HG02973 (cell line): ENCODE results near the gene RBMS3.
"Not testable (repeated sequence)": the region's sequence is repeated elsewhere in the genome, so short reads cannot be mapped to it uniquely, and the experiment has no call there.

Experiments used
- ATAC-seq: cut with Tn5 transposase; IDR thresholded peaks from one replicate; pipeline ENCODE4 v1.9.1; 2021; ENCODE audit warnings: moderate library complexity; ENCODE audit not compliant: unreplicated experiment

Gene RBMS3

DNA sequence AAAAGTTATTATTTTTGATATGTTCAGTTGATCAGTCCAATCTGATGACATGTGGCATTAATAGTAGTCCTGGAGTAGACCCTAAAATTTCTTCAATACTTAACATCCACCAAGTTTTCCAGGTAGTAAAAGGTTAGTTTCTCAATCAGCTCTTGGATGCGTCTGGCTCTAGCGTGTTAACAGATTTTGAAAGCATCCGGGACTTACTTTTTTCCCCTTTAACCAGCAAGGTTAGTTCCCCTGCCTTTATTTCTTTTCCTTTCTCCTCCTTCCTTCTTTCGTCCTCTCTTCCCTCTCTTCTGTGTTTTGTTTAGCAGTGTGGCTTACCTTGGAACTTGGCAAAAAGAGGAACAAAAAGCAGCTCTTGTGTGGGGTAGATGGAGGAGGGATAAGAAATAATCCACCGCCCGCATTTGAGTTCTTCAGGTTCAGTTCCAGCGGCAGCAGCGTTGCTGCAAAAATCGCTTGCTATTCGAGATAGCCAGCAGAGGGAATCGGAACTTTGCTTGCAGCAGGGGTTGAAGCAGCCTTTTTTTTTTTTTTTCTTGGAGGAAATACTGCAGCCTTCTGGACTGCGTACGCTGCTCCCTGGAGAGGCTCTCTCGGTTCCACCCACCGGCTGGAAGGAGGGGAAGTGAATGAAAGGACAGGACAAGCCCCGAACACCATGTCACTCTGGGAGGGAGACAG lies at the start of gene RBMS3:
RBMS3 (plus strand) TSS at position 668 of the 690 bp plus-strand sequence.
- ATAC-seq = peak; percentile 40

DNA sequence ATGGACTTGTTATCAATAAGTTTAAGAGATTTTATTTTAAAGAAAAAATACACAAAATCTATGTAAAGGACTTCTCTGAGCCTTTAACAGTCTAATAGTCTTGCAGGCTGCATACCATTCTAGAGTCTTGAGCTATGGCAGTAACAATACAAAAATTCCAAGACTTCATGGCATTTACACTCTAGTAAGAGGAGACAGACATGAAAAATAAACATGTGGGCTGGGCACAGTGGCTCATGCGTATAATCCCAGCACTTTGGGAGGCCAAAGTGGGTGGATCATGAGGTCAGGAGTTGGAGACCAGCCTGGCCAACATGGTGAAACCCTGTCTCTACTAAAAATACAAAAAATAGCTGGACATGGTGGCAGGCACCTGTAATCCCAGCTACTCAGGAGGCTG lies 47.7 kb upstream of the RBMS3 start:
- ATAC-seq = not testable (repeated sequence)

DNA sequence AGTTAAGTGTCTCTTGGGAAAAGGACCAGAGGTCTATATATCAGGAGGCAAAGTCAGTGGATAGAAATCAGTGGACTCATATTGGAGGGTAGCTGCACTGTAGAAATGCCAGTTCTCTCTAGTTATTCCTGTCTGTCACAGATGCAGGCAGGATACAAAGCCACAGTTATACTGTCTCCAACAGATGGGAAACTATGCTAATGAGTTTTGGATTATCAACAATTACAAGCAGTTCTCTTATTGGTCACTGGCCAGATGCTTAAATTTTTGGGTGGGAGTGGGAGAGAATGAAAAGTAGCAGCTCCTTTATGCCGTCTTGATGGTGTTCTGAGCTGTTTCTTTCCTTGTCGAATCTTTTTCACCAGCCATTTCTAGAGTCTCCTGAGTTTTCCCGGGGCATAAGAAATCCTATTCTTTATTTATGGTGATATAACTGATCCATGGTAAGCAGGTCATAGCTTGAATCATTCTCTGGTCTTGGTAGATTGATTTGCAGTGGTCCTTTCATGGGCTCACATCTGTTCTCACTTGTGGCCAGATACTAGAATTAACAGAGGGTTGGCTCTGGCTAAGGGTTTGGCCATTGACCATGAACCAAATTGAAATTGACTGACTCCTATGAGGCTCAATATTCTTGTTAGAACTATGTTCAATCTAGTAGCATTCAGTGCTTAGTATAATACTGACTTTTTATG lies 44.6 kb upstream of the RBMS3 start:
- ATAC-seq = no peak

DNA sequence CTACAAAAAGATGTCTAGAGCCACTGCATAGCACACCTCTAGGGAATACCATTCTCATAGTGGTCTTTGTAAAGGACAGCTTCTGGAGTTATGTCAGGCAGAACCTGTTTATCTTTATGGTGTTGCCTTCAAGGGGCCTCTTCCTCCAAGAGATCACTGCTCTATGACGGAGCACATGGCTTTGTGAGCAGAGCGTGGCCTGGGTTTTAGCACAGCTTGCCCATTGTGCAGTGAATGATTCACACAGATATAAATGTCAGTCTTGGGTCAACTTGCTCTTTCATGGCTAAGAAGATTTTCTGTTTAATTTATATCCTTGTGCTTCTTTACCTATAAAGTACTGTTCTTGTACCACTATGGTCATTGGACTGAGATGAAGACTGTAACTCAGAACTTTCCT lies 41.5 kb upstream of the RBMS3 start:
- ATAC-seq = no peak

DNA sequence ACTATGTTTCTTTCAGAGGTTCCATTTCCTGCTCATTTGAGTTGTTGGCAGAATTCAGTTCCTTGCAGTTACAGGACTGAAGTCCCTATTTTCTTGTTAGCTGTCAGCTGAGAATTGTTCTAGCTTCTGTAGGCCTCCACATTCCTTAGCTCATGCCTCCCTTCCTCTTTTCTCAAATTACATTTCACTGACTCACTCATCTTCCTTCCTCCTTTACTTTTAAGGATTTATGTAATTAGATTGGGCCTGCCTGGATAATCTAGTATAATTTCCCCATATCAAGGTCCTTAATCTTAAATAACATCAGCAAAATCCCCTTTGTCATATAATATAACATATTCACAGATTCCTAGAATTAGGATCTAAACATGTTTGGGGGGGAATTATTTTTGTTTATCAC lies 40.6 kb upstream of the RBMS3 start:
- no peak for ATAC-seq

DNA sequence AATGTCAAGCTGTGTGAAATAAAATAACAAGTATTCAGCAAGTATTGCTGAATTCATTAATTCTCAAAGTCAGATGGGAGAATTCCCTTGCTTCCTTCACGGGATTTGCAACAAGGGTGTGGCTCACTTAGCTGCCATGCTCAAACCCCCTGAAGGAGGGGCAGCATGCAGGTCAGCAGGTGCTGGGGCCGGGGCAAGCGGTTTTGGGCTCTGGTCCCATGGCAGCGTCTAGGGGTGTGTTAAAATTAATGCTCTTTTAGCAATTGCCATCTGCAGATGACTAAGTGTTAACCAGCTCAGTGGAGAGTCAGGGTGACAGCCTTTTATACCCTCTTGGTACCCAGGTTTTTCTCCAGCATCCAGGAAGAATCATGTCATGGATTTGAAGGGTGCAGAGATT lies 40.0 kb upstream of the RBMS3 start:
- ATAC-seq = no peak

DNA sequence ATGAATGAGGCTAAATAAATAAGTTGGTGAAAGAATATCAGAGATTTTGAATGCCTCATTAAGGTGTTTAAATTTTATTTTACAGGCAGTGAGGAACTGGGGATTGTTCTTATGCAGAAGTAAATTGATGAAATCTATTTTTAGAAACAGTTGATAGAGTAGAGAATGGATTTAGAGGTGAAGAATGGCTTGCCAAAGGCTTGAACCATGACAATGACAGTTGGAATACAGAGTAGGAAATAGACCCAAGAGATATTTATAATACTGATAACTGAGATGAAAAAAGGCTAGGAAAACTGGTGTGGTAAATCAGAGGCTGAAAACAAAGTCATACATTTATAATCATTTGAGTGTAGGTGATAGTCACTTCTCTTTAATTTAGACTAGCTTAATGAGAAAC lies 39.0 kb upstream of the RBMS3 start:
- no peak for ATAC-seq

DNA sequence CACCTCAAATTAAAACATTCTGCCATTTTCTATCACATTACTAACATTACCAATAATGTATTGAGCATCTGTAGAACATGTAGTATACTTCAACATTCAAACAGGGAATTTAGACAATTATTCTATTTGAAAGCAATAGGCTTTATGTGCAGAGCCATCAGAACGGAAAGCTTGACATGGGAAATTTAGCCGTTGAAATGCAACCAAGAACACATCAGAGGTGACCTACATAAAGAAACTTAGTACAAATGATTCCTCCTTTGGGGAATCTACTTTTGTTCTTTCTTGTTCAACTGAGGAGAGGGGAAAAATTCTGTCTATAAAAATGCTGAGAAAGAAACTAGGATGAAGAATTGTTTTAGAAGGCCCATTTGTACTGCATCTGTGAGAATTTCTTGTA lies 38.6 kb upstream of the RBMS3 start:
- ATAC-seq = no peak

DNA sequence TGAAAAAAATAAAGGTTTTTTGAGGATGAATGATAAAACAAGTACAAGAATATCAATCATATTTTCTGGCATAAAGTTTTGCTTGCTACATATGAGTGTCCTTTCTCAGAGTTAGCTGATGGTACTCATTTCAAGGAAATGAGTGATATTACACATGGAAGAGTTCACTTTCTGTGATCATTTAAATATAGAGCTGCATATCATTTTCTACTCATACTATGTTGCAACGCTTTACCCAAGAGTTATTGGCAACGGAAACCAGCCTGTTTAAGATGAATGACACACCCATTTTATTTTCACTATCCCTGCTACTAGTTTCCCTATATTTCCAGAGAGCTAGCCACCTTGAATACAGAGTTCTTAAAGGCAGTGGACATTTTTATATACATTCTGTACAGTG lies 35.4 kb upstream of the RBMS3 start:
- ATAC-seq = no peak

DNA sequence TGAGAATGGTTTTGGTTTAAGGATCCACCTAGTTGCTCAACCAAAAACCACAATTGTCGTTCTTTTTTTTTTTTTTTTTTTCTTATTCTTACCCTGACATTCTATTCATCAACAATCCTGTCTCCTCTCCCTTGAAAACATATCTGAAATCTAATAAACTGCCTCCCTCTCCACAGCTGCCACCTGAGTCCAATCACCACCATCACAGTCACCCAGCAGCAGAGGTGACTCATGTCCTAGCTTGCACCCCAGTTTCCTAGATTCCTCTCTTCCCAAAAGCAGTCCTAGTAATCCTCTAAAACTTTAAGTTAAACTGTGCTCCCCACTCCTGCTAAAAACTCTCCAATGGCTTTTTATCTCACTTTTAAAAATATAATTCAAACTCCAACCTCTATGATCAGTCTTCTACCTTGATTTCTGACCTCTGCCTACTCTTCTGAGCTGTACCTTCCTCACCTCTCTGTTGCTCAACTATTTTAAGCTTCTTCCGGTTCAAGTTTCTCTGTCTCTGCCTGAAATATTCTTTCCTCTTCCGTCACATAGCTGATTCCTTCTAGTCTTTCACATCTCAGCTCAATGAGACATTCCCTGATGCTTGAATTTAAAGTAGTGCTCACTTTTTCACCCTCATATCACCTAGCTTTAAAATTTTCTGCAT lies 33.7 kb upstream of the RBMS3 start:
- no peak for ATAC-seq

DNA sequence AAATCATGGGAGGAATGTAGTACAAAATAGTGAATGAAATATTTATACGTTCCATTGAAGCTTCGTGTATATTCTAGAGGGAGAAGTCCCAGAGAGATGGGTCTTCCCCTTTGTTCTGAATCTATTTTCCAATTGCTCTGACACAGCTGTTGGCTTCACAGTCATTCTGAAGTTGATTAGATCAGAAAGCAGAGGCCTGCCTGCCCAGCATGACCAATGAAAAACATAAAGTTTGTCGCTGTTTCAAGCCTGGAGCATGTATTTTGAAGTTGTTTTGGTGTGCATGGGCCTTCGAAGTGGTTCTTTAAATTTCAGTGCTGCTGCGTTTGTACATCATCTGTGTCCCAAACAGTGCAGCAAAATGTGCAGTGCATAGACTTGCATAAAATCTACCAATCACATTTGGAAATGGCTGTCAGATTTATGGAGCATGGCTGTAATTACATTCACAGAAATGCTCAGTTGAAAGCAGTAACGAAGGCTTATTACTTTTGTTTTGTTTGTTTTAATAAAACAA lies 31.0 kb upstream of the RBMS3 start:
- ATAC-seq = no peak

DNA sequence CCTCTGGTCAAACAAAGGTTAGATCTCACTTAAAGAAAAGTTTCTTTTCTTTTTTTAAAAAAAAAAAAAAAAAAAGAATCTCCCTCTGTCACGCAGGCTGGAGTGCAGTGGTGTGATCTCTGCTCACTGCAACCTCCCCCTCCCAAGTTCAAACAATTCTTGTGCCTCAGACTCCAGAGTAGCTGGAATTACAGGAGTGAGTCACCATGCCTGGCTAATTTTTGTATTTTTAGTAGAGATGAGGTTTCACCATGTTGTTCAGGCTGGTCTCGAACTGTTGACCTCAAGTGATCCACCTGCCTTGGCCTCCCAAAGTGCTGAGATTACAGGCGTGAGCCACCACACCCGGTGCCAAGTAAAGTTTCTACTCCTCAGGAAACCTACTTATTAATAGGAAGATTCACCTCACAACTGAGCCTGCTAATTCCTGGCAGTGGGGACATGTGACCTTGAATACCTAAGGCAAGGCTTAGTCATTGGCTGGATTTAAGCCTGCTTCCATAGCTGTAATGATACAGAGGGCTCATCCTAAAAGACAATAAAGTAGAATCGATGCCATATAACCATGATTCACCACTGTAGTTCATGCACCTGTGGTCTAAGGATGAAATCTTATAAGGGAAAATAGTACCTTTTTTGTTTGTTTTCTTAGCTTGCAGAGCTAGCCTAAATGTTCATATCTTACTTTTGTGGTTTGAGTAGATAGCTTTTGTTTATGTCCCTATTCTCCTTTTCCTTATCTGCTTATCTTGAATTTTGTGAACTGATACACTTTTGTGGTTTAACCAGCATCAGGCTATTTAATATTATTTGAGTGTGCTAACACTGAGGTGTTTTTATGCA lies 24.8 kb upstream of the RBMS3 start:
- ATAC-seq = no peak

DNA sequence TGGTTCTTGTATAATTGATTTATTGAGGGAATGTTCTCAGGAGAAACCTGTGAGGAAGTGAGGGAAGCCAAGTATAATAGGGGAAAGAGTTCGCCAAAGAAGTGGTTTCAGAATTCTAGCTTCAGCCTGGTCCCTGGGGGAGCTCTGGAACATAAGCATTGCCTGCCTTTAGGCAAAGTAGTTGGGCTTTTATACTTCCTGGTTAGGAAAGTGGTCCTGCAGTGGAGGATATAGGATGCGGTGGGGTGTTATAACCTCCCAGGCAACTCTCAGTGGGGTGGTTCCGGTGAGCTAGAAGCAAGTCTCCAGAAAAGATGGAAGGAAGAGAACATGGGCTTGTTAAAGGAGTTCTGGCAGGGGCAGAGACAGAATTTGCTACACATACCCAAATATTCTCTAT lies 22.7 kb upstream of the RBMS3 start:
- no peak for ATAC-seq

DNA sequence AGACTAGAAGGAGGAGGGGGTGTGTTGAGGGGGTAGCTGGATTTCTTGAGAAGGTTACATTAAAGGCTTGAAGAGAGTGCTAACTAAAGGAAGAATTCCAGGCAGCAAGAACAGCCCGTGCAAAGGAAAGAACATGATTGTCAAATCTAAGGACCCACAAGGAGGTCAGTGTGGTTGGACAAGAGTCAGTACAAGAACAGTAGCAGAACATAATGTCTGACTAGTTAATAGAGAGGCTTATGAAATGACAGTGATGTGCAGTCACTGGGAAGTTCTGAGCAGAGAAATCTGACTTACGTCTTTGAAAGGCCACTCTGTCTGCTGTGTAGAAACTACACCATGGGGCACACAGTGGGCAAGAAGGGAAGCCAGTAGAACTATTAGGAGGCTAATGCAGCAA lies 19.8 kb upstream of the RBMS3 start:
- ATAC-seq = no peak

DNA sequence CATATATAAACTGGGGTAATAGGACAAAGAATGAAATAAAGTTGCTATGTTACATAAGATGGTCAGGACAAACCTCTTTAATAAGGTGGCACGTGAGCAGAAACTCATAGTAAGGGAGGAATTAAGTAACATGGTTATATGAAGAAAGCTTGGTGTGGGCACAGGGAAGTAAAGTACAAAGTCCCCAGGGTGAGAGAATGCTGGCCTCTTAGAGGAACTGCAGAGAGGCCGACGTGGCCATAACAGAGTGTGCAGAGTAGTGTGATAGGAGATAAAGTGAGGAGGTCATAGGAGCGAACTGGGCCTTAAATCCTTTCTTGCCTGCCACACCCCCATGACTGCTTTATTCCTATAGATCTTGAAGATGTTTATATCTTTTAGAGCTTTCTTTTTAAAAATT lies 17.4 kb upstream of the RBMS3 start:
- ATAC-seq = no peak

DNA sequence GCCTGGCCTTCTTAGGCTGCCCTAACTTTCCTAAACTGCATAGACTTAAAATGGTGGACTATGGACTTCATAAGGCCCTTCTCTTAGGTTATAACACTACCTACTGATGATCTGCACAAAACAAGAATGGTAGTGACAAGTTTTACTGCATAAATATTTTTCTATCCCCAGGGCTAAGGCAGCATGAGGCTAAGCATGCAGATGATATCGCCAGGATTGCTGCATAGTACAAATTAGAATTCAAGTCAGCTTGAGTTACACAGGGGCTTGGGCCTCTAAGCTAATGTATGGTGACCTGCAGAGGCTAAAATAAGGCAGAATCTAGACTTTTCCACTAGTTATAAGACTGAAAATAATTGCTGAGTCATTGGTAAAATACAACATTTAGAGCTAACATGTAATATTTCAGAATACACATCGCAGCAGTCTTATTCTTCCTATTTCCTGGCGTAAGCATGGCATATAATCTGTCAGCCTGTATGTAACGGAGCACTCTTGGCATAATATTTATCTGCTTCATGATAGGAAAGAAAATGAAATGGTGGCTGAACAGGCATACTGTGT lies 15.3 kb upstream of the RBMS3 start:
- no peak for ATAC-seq

DNA sequence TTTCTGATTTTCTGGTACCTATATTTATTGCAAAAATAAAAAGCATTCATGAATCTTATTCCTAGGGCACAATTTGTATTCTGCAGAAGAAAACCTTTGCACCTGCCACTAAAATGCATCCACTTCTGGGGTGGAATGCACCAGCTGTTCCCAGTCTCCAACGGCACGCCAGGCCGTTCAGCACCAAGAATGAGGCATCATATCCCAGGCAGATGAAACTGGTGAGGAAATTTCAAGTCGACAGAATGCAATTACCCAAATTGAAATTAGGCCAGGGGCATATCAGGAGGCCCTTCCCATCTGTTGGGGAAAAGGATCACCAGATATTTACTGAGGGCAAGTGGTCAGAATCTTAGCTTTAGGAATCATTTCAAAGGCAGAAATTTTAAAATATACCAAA lies 13.6 kb upstream of the RBMS3 start:
- no peak for ATAC-seq

DNA sequence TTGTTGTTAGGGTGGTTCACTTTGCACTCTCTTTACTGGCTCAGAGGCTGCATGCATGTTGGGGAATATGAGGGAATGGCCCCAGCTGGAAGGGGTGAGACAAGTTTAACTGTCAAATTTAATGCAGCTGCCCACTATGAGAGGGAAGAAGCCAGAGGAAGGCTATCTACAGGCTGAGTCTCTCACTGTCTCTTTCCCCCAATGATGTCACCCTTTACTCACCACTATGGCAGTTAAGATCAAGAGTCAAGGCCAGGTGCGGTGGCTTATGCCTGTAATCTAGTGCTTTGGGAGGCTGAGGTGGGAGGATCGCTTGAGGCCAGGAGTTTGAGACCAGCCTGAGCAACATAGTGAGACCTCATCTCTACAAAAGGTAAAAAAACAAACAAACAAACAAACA lies 12.2 kb upstream of the RBMS3 start:
- ATAC-seq = no peak

DNA sequence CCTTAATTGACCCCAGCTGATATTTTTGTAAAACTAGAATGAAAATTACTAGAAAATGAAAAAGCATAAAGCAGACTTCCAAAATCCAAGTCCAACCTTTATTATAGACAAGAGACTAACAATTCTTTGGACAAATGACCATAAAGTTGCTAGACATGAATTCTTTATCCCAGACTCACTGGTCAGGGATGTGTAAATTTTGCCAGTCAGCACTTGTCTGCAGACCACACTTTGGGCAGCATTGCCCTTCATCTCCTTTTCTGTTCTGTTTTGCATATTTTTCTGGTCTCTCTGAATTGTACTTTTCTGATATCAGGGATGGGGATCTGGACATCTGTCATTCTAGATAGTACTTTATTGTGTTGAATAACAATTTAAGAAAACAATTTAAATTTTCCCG lies 10.1 kb upstream of the RBMS3 start:
- ATAC-seq = no peak

DNA sequence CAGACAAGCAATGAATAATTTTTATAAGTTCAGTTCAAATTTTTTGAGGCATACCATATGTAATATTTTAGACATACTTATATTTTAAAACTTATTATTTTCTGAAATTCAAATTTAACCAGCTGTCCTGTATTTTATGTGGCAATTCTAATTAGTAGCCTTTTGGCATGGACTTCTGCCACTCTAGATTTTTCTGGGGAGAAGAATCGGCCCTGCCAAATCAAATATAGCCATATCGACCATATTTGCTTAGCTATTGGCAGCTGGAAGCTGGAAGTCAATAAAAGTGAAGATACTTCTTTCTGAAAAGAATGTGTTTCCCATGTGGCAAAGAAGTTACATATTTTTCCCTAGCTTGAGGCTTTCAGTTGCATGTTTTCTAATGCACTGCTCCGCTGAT lies 9.4 kb upstream of the RBMS3 start:
- ATAC-seq = no peak

DNA sequence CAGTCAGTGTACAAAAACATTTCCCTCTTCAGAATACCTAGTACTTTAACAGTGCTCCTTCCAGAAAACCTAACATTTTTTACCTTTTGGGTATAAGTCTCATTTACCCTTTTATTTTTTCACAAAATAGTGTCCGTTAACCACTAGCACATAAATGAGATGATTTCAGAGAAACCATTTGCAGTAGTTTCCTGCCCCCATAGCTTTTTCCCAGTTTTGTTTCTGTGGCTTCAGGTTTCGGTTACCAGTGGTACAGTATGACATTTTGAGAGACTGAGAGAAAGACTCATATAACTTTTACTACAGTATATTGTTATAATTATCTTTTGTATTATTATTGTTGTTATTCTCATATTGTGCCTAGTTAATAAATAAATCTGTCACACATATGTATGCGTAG lies 6.2 kb upstream of the RBMS3 start:
- ATAC-seq = no peak
